ENCODE results near the gene TMEM52B. TPM values are rescaled to one million over a fixed set of nuclear protein-coding genes. Genes with fewer than 3 reads are reported as not detected.

Gene TMEM52B
- total and polyA plus RNA-seq, 5 donors from 2014 or later: not detected

GRCh38 chr12:10142976-10143589 lies 35.7 kb upstream of the TMEM52B start:
- H3K9me3 ChIP-seq (ENCODE audit: control insufficient read depth in 2 of 2, low read length in 2 of 2): no peaks in the 10 kb centered on the region
- no peak overlapping the region for H3K4me3 Mint-ChIP-seq
- no peaks in the 10 kb centered on the region for H3K4me1 Mint-ChIP-seq
- peaks cover 0 to 3% (median 0%) of the 10 kb centered on the region in 7 donors for H3K9me3 Mint-ChIP-seq
- no peaks in the 10 kb centered on the region for H3K36me3 Mint-ChIP-seq
- H3K27me3 ChIP-seq (ENCODE audit: control insufficient read depth, insufficient read depth, low read length): peaks cover 7% of the 10 kb centered on the region
- no peak overlapping the region for H3K27ac ChIP-seq (ENCODE audit: insufficient read depth, low read length, poor library complexity, severe bottlenecking)
- H3K4me1 ChIP-seq (ENCODE audit: control insufficient read depth, insufficient read depth, low read length, poor library complexity, severe bottlenecking): no peaks in the 10 kb centered on the region
- H3K36me3 ChIP-seq (ENCODE audit: control insufficient read depth, insufficient read depth, low read length): no peaks in the 10 kb centered on the region
- DNase-seq (no peak), ATAC-seq (ENCODE audit: low read depth in 2 of 2) (no peak)
- no peak overlapping the region for H3K4me3 ChIP-seq (ENCODE audit: low read depth, low read length)
- no peak overlapping the region for H3K27ac Mint-ChIP-seq
- peaks cover 10% of the 10 kb centered on the region for H3K27me3 Mint-ChIP-seq

- ATAC-seq (ENCODE audit: low read depth in 2 of 2) (no peak), DNase-seq (no peak)
- H3K9me3 Mint-ChIP-seq: peaks cover 0 to 3% (median 0%) of the 10 kb centered on the region in 7 donors
- Histone ChIP-seq H3K36me3 (ENCODE audit: control insufficient read depth, insufficient read depth, low read length) (no peaks in the 10 kb centered on the region), H3K27ac (ENCODE audit: insufficient read depth, low read length, poor library complexity, severe bottlenecking) (no peak overlapping the region), H3K4me3 (ENCODE audit: low read depth, low read length) (no peak overlapping the region), H3K9me3 (ENCODE audit: control insufficient read depth in 2 of 2, low read length in 2 of 2) (no peaks in the 10 kb centered on the region), H3K27me3 (ENCODE audit: control insufficient read depth, insufficient read depth, low read length) (peaks cover 2% of the 10 kb centered on the region), H3K4me1 (ENCODE audit: control insufficient read depth, insufficient read depth, low read length, poor library complexity, severe bottlenecking) (no peaks in the 10 kb centered on the region)
- no peaks in the 10 kb centered on the region for H3K36me3 Mint-ChIP-seq
- no peak overlapping the region for H3K4me3 Mint-ChIP-seq
- peaks cover 5% of the 10 kb centered on the region for H3K27me3 Mint-ChIP-seq
- H3K4me1 Mint-ChIP-seq: peaks cover 0 to under 1% (median 0%) of the 10 kb centered on the region in 4 donors
- no peak overlapping the region for H3K27ac Mint-ChIP-seq
Measured at GRCh38 chr12:10147714-10148403, 31.0 kb upstream of the TMEM52B start.

DNA sequence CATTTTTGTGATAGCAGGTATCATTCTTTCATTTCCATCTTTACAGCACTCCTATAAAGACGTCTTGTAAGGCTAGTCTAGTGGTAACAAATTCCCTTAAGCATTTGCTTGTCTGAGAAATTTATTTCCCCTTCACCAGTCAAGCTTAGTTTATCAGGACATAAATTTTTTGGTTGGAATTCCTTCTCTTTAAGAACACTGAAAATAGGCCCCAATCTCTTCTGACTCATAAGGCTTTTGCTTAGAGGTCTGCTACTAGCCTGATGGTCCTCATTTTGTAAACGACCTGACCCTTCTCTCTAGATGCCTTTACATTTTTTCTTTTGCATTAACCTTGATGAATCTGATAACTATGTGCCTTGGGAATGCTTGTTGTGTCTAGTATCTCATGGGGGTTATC lies 27.2 kb upstream of the TMEM52B start:
- Histone ChIP-seq H3K36me3 (ENCODE audit: control insufficient read depth, insufficient read depth, low read length) (no peaks in the 10 kb centered on the region), H3K27me3 (ENCODE audit: control insufficient read depth, insufficient read depth, low read length) (peaks cover 7% of the 10 kb centered on the region), H3K9me3 (ENCODE audit: control insufficient read depth in 2 of 2, low read length in 2 of 2) (no peaks in the 10 kb centered on the region), H3K27ac (ENCODE audit: insufficient read depth, low read length, poor library complexity, severe bottlenecking) (no peak overlapping the region), H3K4me1 (ENCODE audit: control insufficient read depth, insufficient read depth, low read length, poor library complexity, severe bottlenecking) (peaks cover 15% of the 10 kb centered on the region), H3K4me3 (ENCODE audit: low read depth, low read length) (no peak overlapping the region)
- DNase-seq (no peak), ATAC-seq (ENCODE audit: low read depth in 2 of 2) (no peak)
- Mint-ChIP-seq H3K27me3 (peaks cover 31% of the 10 kb centered on the region), H3K27ac (no peak overlapping the region), H3K4me3 (no peak overlapping the region), H3K4me1 (peaks cover 0 to 16% (median 7%) of the 10 kb centered on the region in 4 donors), H3K9me3 (peaks cover 0 to 3% (median 0%) of the 10 kb centered on the region in 7 donors), H3K36me3 (no peaks in the 10 kb centered on the region)

GRCh38 chr12:10153271-10154144 lies 25.3 kb upstream of the TMEM52B start:
- peak; percentile 76 to 80 for ATAC-seq (ENCODE audit: low read depth in 2 of 2)
- H3K4me1 Mint-ChIP-seq: peaks cover 0 to 16% (median 7%) of the 10 kb centered on the region in 4 donors

GRCh38 chr12:10154145-10154496 lies 24.7 kb upstream of the TMEM52B start:
- no peaks in the 10 kb centered on the region for H3K36me3 ChIP-seq (ENCODE audit: control insufficient read depth, insufficient read depth, low read length)
- peak overlapping the region; percentile 77 to 97 (median 92) for H3K4me3 Mint-ChIP-seq
- DNase-seq (no peak), ATAC-seq (ENCODE audit: low read depth in 2 of 2) (no peak)
- peak overlapping the region in 1 of 3 donors; percentile 69 for H3K27ac Mint-ChIP-seq
- H3K4me3 ChIP-seq (ENCODE audit: low read depth, low read length): peak overlapping the region; percentile 73
- H3K4me1 ChIP-seq (ENCODE audit: control insufficient read depth, insufficient read depth, low read length, poor library complexity, severe bottlenecking): peaks cover 15% of the 10 kb centered on the region
- no peaks in the 10 kb centered on the region for H3K9me3 ChIP-seq (ENCODE audit: control insufficient read depth in 2 of 2, low read length in 2 of 2)
- peaks cover 0 to 16% (median 7%) of the 10 kb centered on the region in 4 donors for H3K4me1 Mint-ChIP-seq
- peaks cover 7% of the 10 kb centered on the region for H3K27me3 ChIP-seq (ENCODE audit: control insufficient read depth, insufficient read depth, low read length)
- H3K9me3 Mint-ChIP-seq: no peaks in the 10 kb centered on the region
- H3K27me3 Mint-ChIP-seq: peaks cover 36% of the 10 kb centered on the region
- H3K27ac ChIP-seq (ENCODE audit: insufficient read depth, low read length, poor library complexity, severe bottlenecking): no peak overlapping the region
- H3K36me3 Mint-ChIP-seq: no peaks in the 10 kb centered on the region

More at GRCh38 chr12:10153271-10154144, 25.3 kb upstream of the TMEM52B start:
- no peaks in the 10 kb centered on the region for H3K36me3 ChIP-seq (ENCODE audit: control insufficient read depth, insufficient read depth, low read length)
- peak overlapping the region in 1 of 3 donors; percentile 88 for H3K27ac Mint-ChIP-seq
- peak overlapping the region; percentile 73 for H3K4me3 ChIP-seq (ENCODE audit: low read depth, low read length)
- no peaks in the 10 kb centered on the region for H3K36me3 Mint-ChIP-seq
- H3K4me1 ChIP-seq (ENCODE audit: control insufficient read depth, insufficient read depth, low read length, poor library complexity, severe bottlenecking): peaks cover 15% of the 10 kb centered on the region
- peak; percentile 31 to 68 (median 66) for DNase-seq
- H3K9me3 Mint-ChIP-seq: no peaks in the 10 kb centered on the region
- H3K27me3 ChIP-seq (ENCODE audit: control insufficient read depth, insufficient read depth, low read length): peaks cover 7% of the 10 kb centered on the region
- H3K27ac ChIP-seq (ENCODE audit: insufficient read depth, low read length, poor library complexity, severe bottlenecking): no peak overlapping the region
- peak overlapping the region; percentile 77 to 97 (median 92) for H3K4me3 Mint-ChIP-seq
- no peaks in the 10 kb centered on the region for H3K9me3 ChIP-seq (ENCODE audit: control insufficient read depth in 2 of 2, low read length in 2 of 2)
- peaks cover 36% of the 10 kb centered on the region for H3K27me3 Mint-ChIP-seq

GRCh38 chr12:10155966-10156365 lies 22.9 kb upstream of the TMEM52B start:
- peaks cover 7% of the 10 kb centered on the region for H3K27me3 ChIP-seq (ENCODE audit: control insufficient read depth, insufficient read depth, low read length)
- H3K9me3 ChIP-seq (ENCODE audit: control insufficient read depth in 2 of 2, low read length in 2 of 2): no peaks in the 10 kb centered on the region
- ATAC-seq (ENCODE audit: low read depth in 2 of 2) (no peak), DNase-seq (no peak)
- H3K27me3 Mint-ChIP-seq: peaks cover 48% of the 10 kb centered on the region
- no peaks in the 10 kb centered on the region for H3K36me3 Mint-ChIP-seq
- H3K27ac ChIP-seq (ENCODE audit: insufficient read depth, low read length, poor library complexity, severe bottlenecking): no peak overlapping the region
- no peak overlapping the region for H3K4me3 Mint-ChIP-seq
- H3K9me3 Mint-ChIP-seq: no peaks in the 10 kb centered on the region
- peaks cover 0 to 16% (median 7%) of the 10 kb centered on the region in 4 donors for H3K4me1 Mint-ChIP-seq
- no peak overlapping the region for H3K4me3 ChIP-seq (ENCODE audit: low read depth, low read length)
- peaks cover 15% of the 10 kb centered on the region for H3K4me1 ChIP-seq (ENCODE audit: control insufficient read depth, insufficient read depth, low read length, poor library complexity, severe bottlenecking)
- H3K36me3 ChIP-seq (ENCODE audit: control insufficient read depth, insufficient read depth, low read length): no peaks in the 10 kb centered on the region
- H3K27ac Mint-ChIP-seq: no peak overlapping the region

GRCh38 chr12:10158406-10158805 lies 20.4 kb upstream of the TMEM52B start:
- H3K4me1 Mint-ChIP-seq: peaks cover 0 to 9% (median 4%) of the 10 kb centered on the region in 4 donors
- ATAC-seq (ENCODE audit: low read depth in 2 of 2): no peak
- Histone ChIP-seq H3K36me3 (ENCODE audit: control insufficient read depth, insufficient read depth, low read length) (no peaks in the 10 kb centered on the region), H3K27ac (ENCODE audit: insufficient read depth, low read length, poor library complexity, severe bottlenecking) (no peak overlapping the region), H3K9me3 (ENCODE audit: control insufficient read depth in 2 of 2, low read length in 2 of 2) (no peaks in the 10 kb centered on the region), H3K27me3 (ENCODE audit: control insufficient read depth, insufficient read depth, low read length) (peaks cover 7% of the 10 kb centered on the region), H3K4me1 (ENCODE audit: control insufficient read depth, insufficient read depth, low read length, poor library complexity, severe bottlenecking) (peaks cover 11% of the 10 kb centered on the region), H3K4me3 (ENCODE audit: low read depth, low read length) (no peak overlapping the region)
- no peaks in the 10 kb centered on the region for H3K9me3 Mint-ChIP-seq
- no peak overlapping the region for H3K4me3 Mint-ChIP-seq
- H3K36me3 Mint-ChIP-seq: no peaks in the 10 kb centered on the region
- peaks cover 51% of the 10 kb centered on the region for H3K27me3 Mint-ChIP-seq
- H3K27ac Mint-ChIP-seq: no peak overlapping the region
- no peak for DNase-seq
